GM19467 (cell line): ENCODE results near the gene NEDD4.
"Not testable (repeated sequence)": the region's sequence is repeated elsewhere in the genome, so short reads cannot be mapped to it uniquely, and the experiment has no call there.

ENCODE experiments used
- ATAC-seq: cut with Tn5 transposase; IDR thresholded peaks from one replicate; pipeline ENCODE4 v1.9.1; 2021; ENCODE audit warnings: mild to moderate bottlenecking, moderate library complexity; ENCODE audit not compliant: unreplicated experiment

NEDD4 gene

GRCh38 chr15:55993111-55993803 lies at the start of gene NEDD4:
Gene NEDD4, minus strand, starts transcription at chr15:55993612. Its CDS starts 57 bp downstream, at chr15:55993555.
- ATAC-seq: peak; percentile 92

- ATAC-seq: no peak
Observed at GRCh38 chr15:56042498-56042897, 49.1 kb upstream of the NEDD4 start.

- no peak for ATAC-seq
Observed at GRCh38 chr15:56042031-56042430, 48.6 kb upstream of the NEDD4 start.

- no peak for ATAC-seq
Observed at GRCh38 chr15:56040081-56041035, 46.9 kb upstream of the NEDD4 start.

GRCh38 chr15:56038707-56039106 lies 45.3 kb upstream of the NEDD4 start:
- no peak for ATAC-seq

GRCh38 chr15:56038015-56038414 lies 44.6 kb upstream of the NEDD4 start:
- ATAC-seq: no peak

GRCh38 chr15:56036546-56037067 lies 43.2 kb upstream of the NEDD4 start:
- no peak for ATAC-seq

- ATAC-seq: no peak
Observed at GRCh38 chr15:56035166-56035565, 41.8 kb upstream of the NEDD4 start.

GRCh38 chr15:56034514-56034913 lies 41.1 kb upstream of the NEDD4 start:
- ATAC-seq: no peak

GRCh38 chr15:56032373-56032772 lies 39.0 kb upstream of the NEDD4 start:
- no peak for ATAC-seq

GRCh38 chr15:56031836-56032235 lies 38.4 kb upstream of the NEDD4 start:
- ATAC-seq: no peak

- no peak for ATAC-seq
Observed at GRCh38 chr15:56031402-56031801, 38.0 kb upstream of the NEDD4 start.

- ATAC-seq: no peak
Observed at GRCh38 chr15:56028430-56028829, 35.0 kb upstream of the NEDD4 start.

- ATAC-seq: not testable (repeated sequence)
Observed at GRCh38 chr15:56023160-56023559, 29.7 kb upstream of the NEDD4 start.

GRCh38 chr15:56019819-56020486 lies 26.5 kb upstream of the NEDD4 start:
- ATAC-seq: no peak

- ATAC-seq: no peak
Observed at GRCh38 chr15:56019060-56019793, 25.8 kb upstream of the NEDD4 start.

GRCh38 chr15:56017920-56018319 lies 24.5 kb upstream of the NEDD4 start:
- ATAC-seq: no peak

- no peak for ATAC-seq
Observed at GRCh38 chr15:56017511-56017910, 24.1 kb upstream of the NEDD4 start.

- ATAC-seq: no peak
Observed at GRCh38 chr15:56016281-56016680, 22.9 kb upstream of the NEDD4 start.

GRCh38 chr15:56014677-56015076 lies 21.3 kb upstream of the NEDD4 start:
- no peak for ATAC-seq
